ENCODE results near the gene GLIPR1L2. TPM values are rescaled to one million over a fixed set of nuclear protein-coding genes. Genes with fewer than 3 reads are reported as not detected.
"Not testable (repeated sequence)": the region's sequence is repeated elsewhere in the genome, so short reads cannot be mapped to it uniquely, and the experiment has no call there.

The GLIPR1L2 gene
- total RNA-seq, 4 donors from 2014 or later = 0.53 to 1.6 (median 0.80) TPM

DNA sequence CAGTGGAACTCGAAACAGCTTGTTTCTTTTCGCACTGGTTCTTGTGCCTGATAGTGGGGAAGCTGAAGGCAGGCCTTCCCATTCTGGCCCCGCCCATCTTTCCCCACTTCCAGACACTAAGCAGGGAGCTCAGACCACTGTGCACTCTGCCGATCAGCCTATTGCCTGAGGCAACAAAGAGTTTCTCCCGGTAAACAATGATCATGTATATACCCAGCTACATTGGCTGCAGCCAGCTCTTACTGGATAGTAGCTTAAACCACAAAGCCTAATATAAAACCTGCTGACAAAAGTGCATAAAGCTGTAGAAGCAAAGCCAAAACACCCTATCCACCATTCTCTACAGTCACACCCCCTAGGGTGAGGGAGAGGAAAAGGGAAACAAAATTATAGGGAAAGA is 65.0 kb downstream of the GLIPR1L2 start:
- no peak for DNase-seq (ENCODE audit: low spot score in 2 of 2)
- 67 to 85% methylated on average over 5 of the region's 5 CpGs for WGBS, 2 donors
- no peak for TF ChIP-seq POLR2A (IDR thresholded peaks at IDR 0.05)
- TF ChIP-seq CTCF (IDR thresholded peaks at IDR 0.05) = no peak
- H3K4me3 ChIP-seq (ENCODE audit: low read depth, poor library complexity, severe bottlenecking) = no peak overlapping the region
- intact Hi-C loops (cut with DNase I; ENCODE audit: low total_unique reads) = no loop called here

DNA sequence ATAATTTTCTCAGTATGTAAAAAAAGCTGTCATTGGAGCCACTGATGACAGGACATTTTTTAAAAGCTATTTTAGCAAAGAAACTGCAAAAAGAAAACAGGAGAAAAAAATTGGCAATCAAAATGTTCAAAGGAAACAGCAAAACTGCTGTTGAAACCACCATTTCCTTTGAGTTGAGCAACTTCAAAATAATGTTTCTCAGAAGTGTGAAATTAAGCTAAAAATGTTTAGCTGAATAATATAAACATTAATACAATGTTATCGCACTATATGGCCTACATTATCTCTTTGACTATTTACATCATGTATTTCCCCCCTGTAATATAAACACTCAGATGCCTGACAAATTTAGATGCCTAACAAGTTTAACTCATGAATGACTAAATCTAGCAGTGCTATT is 66.3 kb downstream of the GLIPR1L2 start:
- intact Hi-C loops (cut with DNase I; ENCODE audit: low total_unique reads) = no loop called here
- no peak for DNase-seq (ENCODE audit: low spot score in 2 of 2)
- WGBS, 2 donors = 61 to 81% methylated on average over 1 of the region's 1 CpG

GRCh38 chr12:75457866-75458265 is 67.0 kb downstream of the GLIPR1L2 start:
- DNase-seq (ENCODE audit: low spot score in 2 of 2); H3K4me3 ChIP-seq (ENCODE audit: low read depth, poor library complexity, severe bottlenecking); intact Hi-C loops (cut with DNase I; ENCODE audit: low total_unique reads): not testable (repeated sequence)
- 62 to 75% methylated on average over 9 of the region's 9 CpGs for WGBS, 2 donors

More for the DNA sequence above, 66.3 kb downstream of the GLIPR1L2 start:
- TF ChIP-seq CTCF (IDR thresholded peaks at IDR 0.05) (no peak), POLR2A (IDR thresholded peaks at IDR 0.05) (no peak)
- H3K4me3 ChIP-seq (ENCODE audit: low read depth, poor library complexity, severe bottlenecking) = no peak overlapping the region

- no peak overlapping the region for H3K4me3 ChIP-seq (ENCODE audit: low read depth, poor library complexity, severe bottlenecking)
- no peak for DNase-seq (ENCODE audit: low spot score in 2 of 2)
- WGBS, 2 donors = 57 to 67% methylated on average over 3 of the region's 3 CpGs
- TF ChIP-seq CTCF (IDR thresholded peaks at IDR 0.05) (no peak), POLR2A (IDR thresholded peaks at IDR 0.05) (no peak)
- intact Hi-C loops (cut with DNase I; ENCODE audit: low total_unique reads) = no loop called here
Observed at GRCh38 chr12:75459755-75460154, 68.9 kb downstream of the GLIPR1L2 start.

DNA sequence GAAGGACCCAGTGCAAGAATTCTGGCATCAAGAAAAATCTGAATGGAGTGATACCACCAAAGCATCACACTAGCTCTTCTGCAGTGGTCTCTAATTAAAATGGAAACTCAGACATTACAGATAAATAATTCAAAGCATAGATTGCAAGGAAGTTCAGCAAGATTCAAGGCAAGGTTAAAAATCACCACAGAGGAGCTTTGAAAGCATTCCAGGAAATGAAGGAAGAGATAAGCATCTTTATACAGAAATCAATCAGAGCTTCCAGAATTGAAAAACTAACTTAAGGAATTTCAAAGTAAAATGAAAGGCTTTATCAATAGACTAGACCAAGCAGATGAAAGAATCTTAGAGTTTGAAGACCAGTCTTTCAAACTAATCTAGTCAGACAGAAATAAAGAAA is 69.3 kb downstream of the GLIPR1L2 start:
- H3K4me3 ChIP-seq (ENCODE audit: low read depth, poor library complexity, severe bottlenecking) = no peak overlapping the region
- no peak for DNase-seq (ENCODE audit: low spot score in 2 of 2)
- TF ChIP-seq POLR2A (IDR thresholded peaks at IDR 0.05) (no peak), CTCF (IDR thresholded peaks at IDR 0.05) (no peak)
- intact Hi-C loops (cut with DNase I; ENCODE audit: low total_unique reads) = no loop called here

- H3K4me3 ChIP-seq (ENCODE audit: low read depth, poor library complexity, severe bottlenecking) = no peak overlapping the region
- TF ChIP-seq POLR2A (IDR thresholded peaks at IDR 0.05) (no peak), CTCF (IDR thresholded peaks at IDR 0.05) (no peak)
- no peak for DNase-seq (ENCODE audit: low spot score in 2 of 2)
- intact Hi-C loops (cut with DNase I; ENCODE audit: low total_unique reads) = no loop called here
- 58 to 71% methylated on average over 6 of the region's 6 CpGs for WGBS, 2 donors
Observed at GRCh38 chr12:75471902-75472890, 81.3 kb downstream of the GLIPR1L2 start.

Measured in lower leg skin (tissue), 4 donors.